Stimulated activated CD4-positive, alpha-beta T cell treated with anti-CD3 and anti-CD28 coated beads, Interleukin-1b, Interleukin-23, amount 100 ng/mL, for 48 hours (primary cell): ENCODE measurements around the gene RPH3AL.

Experiments
- DNase-seq: peaks from one replicate; pipeline ENCODE4 v3.0.0-alpha.2; 2020

The RPH3AL gene

GRCh38 chr17:296906-297690 is 55.5 kb downstream of the RPH3AL start:
- DNase-seq: no peak

GRCh38 chr17:296379-296778 is 56.2 kb downstream of the RPH3AL start:
- DNase-seq: no peak

- no peak for DNase-seq
Observed at GRCh38 chr17:292531-293382, 59.9 kb downstream of the RPH3AL start.

DNA sequence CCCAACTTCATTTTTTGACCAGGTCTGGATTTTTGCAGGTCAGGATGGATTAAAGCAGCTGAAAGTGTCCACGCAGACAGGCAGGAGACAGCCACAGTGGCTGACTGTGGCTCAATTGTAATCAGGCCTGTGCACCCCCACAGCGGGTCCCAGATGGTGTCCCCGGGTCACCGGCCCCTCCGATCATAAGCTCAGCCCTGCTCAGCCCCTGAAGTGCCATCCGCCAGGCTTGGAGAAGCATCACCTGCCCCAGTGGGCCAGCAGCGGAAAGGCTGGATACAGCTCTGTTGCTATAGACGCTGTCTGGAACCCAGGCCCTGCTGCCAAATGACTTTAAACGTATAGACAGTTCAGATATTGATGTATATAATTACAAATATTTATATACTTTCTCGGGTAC is 60.6 kb downstream of the RPH3AL start:
- no peak for DNase-seq

GRCh38 chr17:291587-291986 is 61.0 kb downstream of the RPH3AL start:
- DNase-seq: no peak

GRCh38 chr17:290626-291025 is 62.0 kb downstream of the RPH3AL start:
- no peak for DNase-seq

GRCh38 chr17:290121-290521 is 62.5 kb downstream of the RPH3AL start:
- no peak for DNase-seq

- DNase-seq: no peak
Observed at GRCh38 chr17:289409-289808, 63.2 kb downstream of the RPH3AL start.

- DNase-seq: no peak
Observed at GRCh38 chr17:288802-289356, 63.7 kb downstream of the RPH3AL start.

DNA sequence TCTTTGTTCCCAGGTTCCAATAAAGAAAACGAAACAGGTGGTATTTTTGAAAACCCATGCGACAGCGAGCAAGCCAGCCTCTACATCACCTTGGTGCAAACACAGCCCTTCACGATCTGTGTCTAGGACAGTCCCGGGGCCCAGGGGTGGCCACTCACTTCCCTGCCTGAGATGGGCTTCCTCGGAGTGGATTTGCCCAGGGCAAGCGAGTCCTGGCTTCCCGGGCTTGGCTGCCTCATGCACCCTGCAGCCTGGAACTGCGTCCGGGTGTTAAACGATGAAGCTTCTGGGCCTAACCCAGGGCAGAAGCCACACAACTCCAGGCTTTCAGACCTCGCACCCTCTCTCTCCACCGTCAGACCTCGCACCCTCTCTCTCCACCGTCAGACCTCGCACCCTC is 66.0 kb downstream of the RPH3AL start:
- DNase-seq: no peak

DNA sequence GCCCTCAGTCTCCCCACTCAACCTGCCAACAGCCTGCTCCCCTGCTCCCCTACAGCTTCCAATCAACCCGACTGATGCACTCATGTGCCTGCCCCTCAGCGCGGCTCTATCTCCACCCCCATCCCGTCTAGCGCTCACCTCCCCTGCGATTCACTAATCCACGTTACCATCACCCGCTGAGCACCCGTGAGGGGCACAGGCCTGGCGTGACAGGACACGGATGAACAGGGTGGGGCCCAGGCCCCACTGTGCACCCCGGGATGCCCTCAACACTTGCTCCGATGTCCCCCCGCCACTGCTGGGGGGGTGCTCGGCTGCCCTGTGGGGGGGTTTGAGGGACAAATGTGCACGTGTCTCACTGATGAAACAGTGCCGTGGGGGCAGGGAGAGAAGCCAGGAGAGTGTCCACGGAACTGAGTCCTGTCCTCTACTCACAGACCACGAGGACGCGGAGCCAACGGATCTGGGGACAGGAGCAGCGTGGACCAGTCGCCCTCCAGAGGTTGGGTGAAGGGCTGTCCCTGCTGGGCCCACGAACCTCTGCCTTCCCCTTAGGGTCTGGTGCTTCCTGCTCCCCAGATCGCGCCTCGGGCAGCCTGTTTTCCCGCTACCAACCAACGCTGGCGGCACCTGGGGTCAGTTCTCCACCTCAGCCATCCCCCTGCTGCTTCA is 66.7 kb downstream of the RPH3AL start:
- DNase-seq: no peak

- no peak for DNase-seq
Observed at GRCh38 chr17:284676-285355, 67.8 kb downstream of the RPH3AL start.

DNA sequence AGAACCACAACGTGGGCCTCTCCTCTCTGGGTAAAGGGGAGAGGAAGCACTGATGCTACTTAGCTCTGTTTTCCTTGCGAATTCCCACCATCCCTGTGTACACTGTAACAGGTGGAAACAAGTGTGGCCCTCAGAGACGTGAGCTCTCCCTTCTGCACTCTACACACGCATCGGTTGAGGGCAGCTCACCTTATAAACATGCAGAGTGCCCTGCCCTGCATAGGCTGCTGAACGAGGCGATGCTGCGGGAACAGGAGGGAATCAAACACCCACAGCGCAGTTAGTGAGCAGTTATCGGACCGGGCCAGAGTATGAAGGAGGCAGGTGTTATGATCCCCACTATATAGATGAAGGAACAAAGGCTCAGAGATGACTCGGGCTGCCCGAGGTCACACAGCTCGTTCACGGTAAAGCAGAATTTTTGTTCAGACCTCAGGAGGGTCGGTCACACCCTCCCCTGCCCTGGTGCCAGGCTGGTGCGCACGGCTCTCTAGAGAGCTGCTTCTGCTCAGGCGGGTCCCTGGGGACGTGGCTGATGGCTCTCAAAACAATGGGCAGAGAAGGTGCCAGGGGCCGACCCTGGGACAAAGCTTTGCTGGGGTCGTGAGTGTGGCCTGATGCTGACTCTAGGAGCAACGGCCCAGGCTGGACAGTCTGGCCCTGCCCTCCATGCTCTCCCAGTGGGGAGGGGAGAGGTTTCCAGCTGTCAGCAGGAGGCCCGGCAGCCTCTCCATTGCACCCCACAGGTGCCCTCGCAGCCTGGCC is 68.5 kb downstream of the RPH3AL start:
- no peak for DNase-seq

DNA sequence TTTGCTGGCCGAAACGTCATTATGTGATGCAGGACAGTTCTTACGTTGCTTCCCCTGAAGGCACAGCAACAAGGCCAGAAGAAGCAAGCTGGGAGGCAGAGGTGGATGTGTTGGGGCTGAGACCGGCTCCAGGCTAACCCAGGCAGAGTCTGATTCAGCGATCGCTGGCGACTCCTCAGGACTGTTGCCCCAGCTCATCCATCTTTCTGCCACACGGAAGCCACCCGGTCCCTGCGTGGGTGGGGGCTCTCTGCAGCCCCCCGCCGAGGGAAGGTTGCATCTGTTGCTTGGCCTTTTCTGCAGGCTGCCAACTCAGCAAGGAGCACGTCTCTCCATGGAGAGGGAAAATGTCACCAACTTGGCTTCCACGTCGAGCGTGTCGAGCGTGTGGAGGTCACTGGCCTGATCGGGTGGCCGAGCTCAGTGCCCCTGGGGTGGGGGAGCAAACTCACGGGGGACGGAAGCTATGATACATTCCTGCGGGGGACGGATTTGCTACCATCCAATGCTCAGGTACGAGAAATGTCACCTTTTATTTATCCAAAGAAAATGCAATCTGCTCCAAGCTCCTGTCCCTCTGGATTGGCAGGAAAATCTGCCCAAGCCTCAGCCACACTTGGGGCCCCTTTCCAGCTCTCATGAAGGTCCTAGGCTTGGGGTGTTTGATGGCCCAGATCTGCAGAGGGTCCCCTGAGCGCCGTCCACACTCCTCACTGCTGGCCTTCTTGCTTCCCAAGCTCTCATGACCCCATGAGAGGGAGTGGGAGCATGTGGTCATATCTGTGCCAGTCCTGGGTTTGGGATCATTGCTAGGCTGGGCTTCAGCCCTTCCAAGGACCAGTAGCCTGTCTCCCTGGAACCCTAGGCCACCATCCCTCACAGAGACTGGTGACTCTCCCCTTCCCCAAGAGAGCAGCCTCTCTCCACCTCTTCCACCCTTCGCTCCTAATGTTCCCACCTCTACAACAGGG is 69.4 kb downstream of the RPH3AL start:
- DNase-seq: no peak

DNA sequence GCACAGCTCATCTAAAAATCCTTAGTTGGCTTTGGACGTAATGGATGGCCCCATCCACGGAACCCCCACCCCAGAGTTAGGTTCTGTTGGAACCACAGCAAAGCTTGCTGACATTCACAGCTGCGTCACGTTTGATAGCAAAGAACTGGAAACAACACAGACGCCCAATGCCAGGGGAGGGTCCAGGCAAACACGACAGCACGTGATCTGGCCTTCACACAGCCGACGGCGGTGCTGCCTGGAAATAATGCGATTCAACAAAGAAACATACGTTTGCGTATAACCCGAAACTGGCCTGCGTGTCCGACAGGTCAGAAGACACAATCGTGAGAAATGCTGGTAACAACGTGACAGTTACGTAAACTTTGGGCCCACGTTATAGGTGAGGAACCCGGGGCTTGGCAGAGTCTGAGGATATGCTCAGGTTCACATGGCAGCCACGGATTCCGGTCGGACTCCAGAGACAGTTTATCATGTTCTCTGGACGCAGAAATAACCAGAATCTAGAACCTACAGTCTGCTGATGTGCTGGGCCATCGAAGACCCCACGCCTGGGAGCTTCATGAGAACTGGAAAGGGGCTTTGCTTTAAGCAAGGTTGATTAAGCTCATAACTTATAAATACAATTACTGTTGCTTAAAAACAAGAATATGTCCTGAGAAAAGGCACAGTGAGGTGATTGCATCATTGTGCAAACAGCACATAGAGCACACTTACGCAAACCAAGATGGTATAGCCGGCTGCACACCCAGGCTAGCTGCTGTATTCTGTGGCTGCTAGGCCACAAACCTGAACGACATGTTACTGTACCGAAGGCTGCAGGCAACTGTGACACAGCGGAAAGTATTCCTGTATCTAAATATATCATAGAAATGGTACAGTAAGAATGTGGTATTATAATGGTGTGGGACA is 70.4 kb downstream of the RPH3AL start:
- no peak for DNase-seq

- no peak for DNase-seq
Observed at GRCh38 chr17:281365-281999, 71.1 kb downstream of the RPH3AL start.

DNA sequence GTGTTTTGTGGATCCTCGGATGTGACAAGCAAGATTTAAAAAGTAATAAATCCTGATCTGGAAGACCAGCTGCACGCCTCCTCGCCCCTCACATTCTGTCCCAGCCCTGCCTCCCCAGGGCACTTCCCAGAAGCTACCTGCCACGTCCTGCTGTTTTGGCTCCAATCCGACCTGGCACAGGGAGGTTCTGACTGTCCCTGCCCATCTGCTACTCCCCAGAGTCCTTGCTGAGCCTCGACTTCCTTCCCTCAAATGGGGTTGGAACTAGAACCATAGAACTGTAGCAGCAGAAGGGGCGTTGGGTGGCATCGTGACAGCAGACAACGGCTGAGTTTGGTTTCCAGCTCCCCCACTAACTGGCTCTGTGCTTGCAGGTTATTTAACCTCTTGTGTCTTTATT is 71.7 kb downstream of the RPH3AL start:
- DNase-seq: no peak

- DNase-seq: no peak
Observed at GRCh38 chr17:280216-280615, 72.4 kb downstream of the RPH3AL start.

DNA sequence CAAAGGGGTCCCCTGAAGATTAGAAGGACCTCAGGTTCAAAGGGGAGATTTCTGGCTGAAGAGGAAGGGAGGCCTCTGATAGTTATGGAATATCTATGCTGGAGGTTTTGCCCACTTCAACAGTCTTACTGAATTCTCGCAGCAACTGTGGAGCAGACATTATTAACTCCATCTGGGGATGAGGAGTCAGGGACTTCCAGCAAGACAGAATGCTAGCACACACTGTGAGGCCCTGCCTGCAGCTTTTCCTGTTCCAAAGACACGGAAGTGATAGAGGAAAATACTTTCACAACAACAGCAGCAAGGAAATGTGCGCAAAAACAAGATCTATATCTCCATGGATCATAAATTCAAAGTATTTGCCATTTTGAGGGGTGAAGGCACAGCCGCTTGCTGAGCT is 72.8 kb downstream of the RPH3AL start:
- DNase-seq: no peak
